MM.1S (cell line): ENCODE measurements around the gene BATF3.

ENCODE experiments used
- DNase-seq: peaks from one replicate; pipeline ENCODE4 v3.0.0-alpha.2; 2015
- H2AFZ ChIP-seq: fragments of 300-600 bp; sonication (generic); 2 replicates; pipeline ENCODE4 v1.6.0; 2016; ENCODE audit warnings: antibody characterized with exemption, low read length
- H3F3A ChIP-seq: fragments of 300-600 bp; sonication (generic); 2 replicates; pipeline ENCODE4 v1.6.1; 2016; ENCODE audit warnings: mild to moderate bottlenecking, antibody characterized with exemption, low read length, moderate library complexity, mixed read lengths; ENCODE audit not compliant: insufficient read depth
- H3K27ac ChIP-seq: fragments of 300-600 bp; sonication (generic); 2 replicates; pipeline ENCODE4 v1.5.1; 2016; ENCODE audit warnings: mild to moderate bottlenecking, low read length
- H3K27me3 ChIP-seq: fragments of 300-600 bp; sonication (generic); replicated peaks from 2 replicates; pipeline ENCODE4 v1.6.0; 2016; ENCODE audit warnings: low read length; ENCODE audit not compliant: insufficient read depth
- H3K36me3 ChIP-seq: fragments of 300-600 bp; sonication (generic); replicated peaks from 2 replicates; pipeline ENCODE4 v1.6.1; 2016; ENCODE audit warnings: mild to moderate bottlenecking, low read length, mixed read lengths; ENCODE audit not compliant: insufficient read depth
- H3K4me1 ChIP-seq: fragments of 300-600 bp; sonication (generic); 2 replicates; pipeline ENCODE4 v1.6.1; 2016; ENCODE audit warnings: low read length, mixed read lengths
- H3K4me2 ChIP-seq: fragments of 300-600 bp; sonication (generic); 2 replicates; pipeline ENCODE4 v1.6.0; 2016; ENCODE audit warnings: low read depth, low read length
- H3K4me3 ChIP-seq: fragments of 300-600 bp; sonication (generic); 2 replicates; pipeline ENCODE4 v1.5.1; 2016; ENCODE audit warnings: low read length, mixed read lengths
- H3K79me2 ChIP-seq: fragments of 300-600 bp; sonication (generic); 2 replicates; pipeline ENCODE4 v1.6.1; 2016; ENCODE audit warnings: mixed run types, low read length, mixed read lengths
- H3K9ac ChIP-seq: fragments of 300-600 bp; sonication (generic); 2 replicates; pipeline ENCODE4 v1.6.1; 2016; ENCODE audit warnings: low read length, mixed read lengths
- H3K9me2 ChIP-seq: fragments of 300-600 bp; sonication (generic); replicated peaks from 2 replicates; pipeline ENCODE4 v1.6.1; 2016; ENCODE audit warnings: mild to moderate bottlenecking, low read length, mixed read lengths; ENCODE audit not compliant: insufficient read depth
- H3K9me3 ChIP-seq: fragments of 300-600 bp; sonication (generic); replicated peaks from 2 replicates; pipeline ENCODE4 v1.6.1; 2016; ENCODE audit warnings: mild to moderate bottlenecking, low read length, mixed read lengths; ENCODE audit not compliant: insufficient read depth
- H4K20me1 ChIP-seq: fragments of 300-600 bp; sonication (generic); 2 replicates; pipeline ENCODE4 v1.6.1; 2016; ENCODE audit warnings: mild to moderate bottlenecking, low read length, moderate library complexity, mixed read lengths; ENCODE audit not compliant: insufficient read depth
- CTCF ChIP-seq: fragments of 300-600 bp; sonication (generic); IDR thresholded peaks from 2 replicates; pipeline ENCODE4 v1.5.1; 2016; ENCODE audit warnings: antibody characterized with exemption, low read length, mixed read lengths
- EZH2 ChIP-seq: fragments of 300-600 bp; sonication (generic); optimal IDR thresholded peaks from 2 replicates; pipeline ENCODE3; 2017; ENCODE audit warnings: low read depth, mild to moderate bottlenecking, antibody characterized with exemption, low read length, mixed read lengths
- EZH2phosphoT487 ChIP-seq: fragments of 300-600 bp; sonication (generic); IDR thresholded peaks from 2 replicates; pipeline ENCODE4 v1.6.1; 2018; ENCODE audit warnings: antibody characterized with exemption, low read length

BATF3 gene

DNA sequence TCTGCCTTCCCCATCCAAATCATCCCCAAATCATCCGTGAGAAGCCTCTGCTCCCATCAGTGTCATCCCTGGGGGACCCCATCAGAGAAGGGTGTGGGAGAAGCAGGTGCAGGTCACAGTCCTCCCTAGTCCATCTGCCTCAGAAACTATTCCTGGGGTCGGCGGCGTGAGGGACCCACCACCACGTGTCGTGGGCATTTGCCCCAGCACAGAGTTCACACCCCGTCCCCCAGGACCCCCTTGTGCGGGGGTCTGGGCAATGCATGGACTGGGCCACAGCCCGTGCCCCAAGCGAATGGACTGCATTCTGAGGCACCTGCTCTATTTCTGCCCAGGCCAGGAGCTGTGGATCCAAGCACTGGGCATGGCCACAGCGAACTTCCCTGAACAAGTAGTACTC lies 52.6 kb downstream of the BATF3 start:
- no peaks in the 10 kb centered on the region for H4K20me1 ChIP-seq
- no peak overlapping the region for H3K4me2 ChIP-seq
- no peaks in the 10 kb centered on the region for H3F3A ChIP-seq
- H3K9ac ChIP-seq = no peak overlapping the region
- no peaks in the 10 kb centered on the region for H3K9me3 ChIP-seq
- no peaks in the 10 kb centered on the region for H3K27me3 ChIP-seq
- TF ChIP-seq EZH2phosphoT487 (no peak), CTCF (no peak)
- no peaks in the 10 kb centered on the region for H3K4me1 ChIP-seq
- H2AFZ ChIP-seq = no peak overlapping the region
- no peak for DNase-seq
- H3K79me2 ChIP-seq = no peaks in the 10 kb centered on the region
- no peak overlapping the region for H3K27ac ChIP-seq
- H3K36me3 ChIP-seq = no peaks in the 10 kb centered on the region
- H3K4me3 ChIP-seq = no peak overlapping the region
- no peaks in the 10 kb centered on the region for H3K9me2 ChIP-seq

DNA sequence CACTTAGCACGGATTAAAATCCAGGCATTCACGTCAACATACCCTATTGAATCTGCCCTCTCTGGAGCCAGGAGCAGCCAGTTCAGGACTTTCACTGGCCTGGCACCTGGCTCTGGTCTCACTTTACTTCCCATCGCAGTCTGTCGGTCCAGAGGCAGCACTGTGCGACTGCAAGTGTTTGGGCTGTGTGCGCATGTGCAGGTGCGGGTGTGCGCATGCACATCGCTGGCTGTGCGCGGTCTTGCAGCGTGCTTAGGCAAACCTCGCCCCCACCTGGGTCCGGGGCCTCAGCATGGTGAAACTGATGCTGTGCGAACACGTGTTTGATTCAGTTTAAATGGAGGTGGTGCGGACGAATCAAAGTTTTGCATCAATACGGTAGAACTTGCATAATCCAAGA lies 53.1 kb downstream of the BATF3 start:
- TF ChIP-seq EZH2phosphoT487 (no peak), CTCF (no peak), EZH2 (no peak)
- Histone ChIP-seq H3K4me1 (no peaks in the 10 kb centered on the region), H3K9ac (no peak overlapping the region), H3K4me3 (no peak overlapping the region), H3K4me2 (no peak overlapping the region), H2AFZ (no peak overlapping the region), H3K27me3 (no peaks in the 10 kb centered on the region), H3K9me2 (no peaks in the 10 kb centered on the region), H4K20me1 (no peaks in the 10 kb centered on the region), H3K27ac (no peak overlapping the region), H3K9me3 (no peaks in the 10 kb centered on the region), H3K79me2 (no peaks in the 10 kb centered on the region), H3F3A (no peaks in the 10 kb centered on the region), H3K36me3 (no peaks in the 10 kb centered on the region)
- no peak for DNase-seq

GRCh38 chr1:212645546-212646543 lies 53.8 kb downstream of the BATF3 start:
- Histone ChIP-seq H3F3A (no peaks in the 10 kb centered on the region), H2AFZ (no peak overlapping the region), H3K79me2 (no peaks in the 10 kb centered on the region), H3K9me2 (no peaks in the 10 kb centered on the region), H3K9me3 (no peaks in the 10 kb centered on the region), H3K27ac (no peak overlapping the region), H3K27me3 (no peaks in the 10 kb centered on the region), H3K4me1 (no peaks in the 10 kb centered on the region), H3K9ac (no peak overlapping the region), H3K36me3 (no peaks in the 10 kb centered on the region), H3K4me3 (no peak overlapping the region), H3K4me2 (no peak overlapping the region), H4K20me1 (no peaks in the 10 kb centered on the region)
- no peak for TF ChIP-seq EZH2
- no peak for TF ChIP-seq EZH2phosphoT487
- TF ChIP-seq CTCF = no peak
- DNase-seq = no peak
